ENCODE results near the gene TMEM8B.

The TMEM8B gene

GRCh38 chr9:35845824-35846771, 17.1 kb downstream of the TMEM8B start:
- Histone ChIP-seq H3K27ac (replicated peaks) (no peak overlapping the region), H3K4me3 (replicated peaks; ENCODE audit: insufficient read depth, low read length) (no peak overlapping the region), H3K27me3 (ENCODE audit: insufficient read depth, poor library complexity, severe bottlenecking) (peaks cover 39% of the 10 kb centered on the region)
- DNase-seq (ENCODE audit: low read depth in 1 of 2, low spot score in 1 of 2): no peak
- no peak for TF ChIP-seq GABPA (IDR thresholded peaks at IDR 0.05; ENCODE audit: low read depth)
- no peak for TF ChIP-seq POLR2AphosphoS5 (IDR thresholded peaks at IDR 0.05; ENCODE audit: low read depth)
- no peak for TF ChIP-seq SPI1 (IDR thresholded peaks at IDR 0.05; ENCODE audit: borderline replicate concordance, low read depth)
- TF ChIP-seq CTCF (IDR thresholded peaks at IDR 0.05; ENCODE audit: insufficient read depth, low read length): no peak
- TF ChIP-seq REST (IDR thresholded peaks at IDR 0.05; ENCODE audit: insufficient replicate concordance, low read depth): no peak

- Histone ChIP-seq H3K27ac (replicated peaks) (no peak overlapping the region), H3K27me3 (ENCODE audit: insufficient read depth, poor library complexity, severe bottlenecking) (peaks cover 42% of the 10 kb centered on the region)
Observed at GRCh38 chr9:35847792-35848572, 19.0 kb downstream of the TMEM8B start.

More at GRCh38 chr9:35847792-35848572, 19.0 kb downstream of the TMEM8B start:
- no peak overlapping the region for H3K4me3 ChIP-seq (replicated peaks; ENCODE audit: insufficient read depth, low read length)
- no peak for DNase-seq (ENCODE audit: low read depth in 1 of 2, low spot score in 1 of 2)
- no peak for TF ChIP-seq CTCF (IDR thresholded peaks at IDR 0.05; ENCODE audit: insufficient read depth, low read length)
- no peak for TF ChIP-seq GABPA (IDR thresholded peaks at IDR 0.05; ENCODE audit: low read depth)
- TF ChIP-seq REST (IDR thresholded peaks at IDR 0.05; ENCODE audit: insufficient replicate concordance, low read depth): no peak
- no peak for TF ChIP-seq POLR2AphosphoS5 (IDR thresholded peaks at IDR 0.05; ENCODE audit: low read depth)
- no peak for TF ChIP-seq SPI1 (IDR thresholded peaks at IDR 0.05; ENCODE audit: borderline replicate concordance, low read depth)
